Amygdala (tissue), 56 donors: ENCODE results near the gene MYL4.
"Not testable (repeated sequence)": the region's sequence is repeated elsewhere in the genome, so short reads cannot be mapped to it uniquely, and the experiment has no call there.

Experiments
- DNase-seq, 56 donors: peaks; one replicate each; lab custom pipeline; 2025; lab: John Stamatoyannopoulos, UW

The MYL4 gene

DNA sequence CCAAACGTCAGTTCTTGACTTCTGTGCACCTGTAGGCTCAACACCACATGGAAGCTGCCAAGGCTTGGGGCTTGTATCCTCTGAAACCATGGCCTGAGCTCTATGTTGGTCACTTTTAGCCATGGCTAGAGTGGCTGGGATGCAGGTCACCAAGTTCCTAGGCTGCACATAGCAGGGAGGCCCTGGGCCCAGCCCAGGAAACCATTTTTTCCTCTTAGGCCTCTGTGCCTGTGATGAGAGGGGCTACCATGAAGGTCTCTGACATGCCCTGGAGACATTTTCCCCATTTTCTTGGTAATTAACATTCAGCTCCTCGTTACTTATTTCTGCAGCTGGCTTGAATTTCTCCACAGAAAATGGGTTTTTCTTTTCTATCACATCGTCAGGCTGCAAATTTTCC is 59.8 kb downstream of the MYL4 start:
- not testable (repeated sequence) for DNase-seq

DNA sequence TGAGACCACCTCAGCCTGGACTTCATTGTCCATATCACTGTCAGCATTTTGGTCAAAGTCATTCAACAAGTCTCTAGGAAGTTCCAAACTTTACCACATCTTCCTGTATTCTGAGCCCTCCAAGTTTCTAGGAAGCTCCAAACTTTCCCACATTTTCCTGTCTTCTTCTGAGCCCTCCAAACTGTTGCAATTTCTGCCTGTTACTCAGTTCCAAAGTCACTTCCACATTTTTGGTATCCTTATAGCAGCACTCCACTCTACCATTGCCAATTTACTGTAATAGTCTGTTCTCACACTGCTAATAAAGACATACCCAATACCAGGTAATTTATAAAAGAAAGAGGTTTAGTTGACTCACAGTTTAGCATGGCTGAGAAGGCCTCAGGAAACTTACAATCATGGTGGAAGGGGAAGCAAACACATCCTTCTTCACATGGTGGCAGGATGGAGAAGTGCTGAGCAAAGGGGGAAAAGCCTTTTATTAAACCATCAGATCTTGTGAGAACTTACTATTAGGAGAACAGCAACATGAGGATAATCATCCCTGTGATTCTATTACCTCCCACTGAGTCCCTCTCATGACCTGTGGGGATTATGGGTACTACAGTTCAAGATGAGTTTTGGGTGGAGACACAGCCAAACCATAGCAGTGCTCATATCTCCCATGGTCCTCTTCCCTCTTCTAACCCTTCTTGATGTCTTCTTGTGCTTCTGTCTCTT is 60.6 kb downstream of the MYL4 start:
- DNase-seq = not testable (repeated sequence)

DNA sequence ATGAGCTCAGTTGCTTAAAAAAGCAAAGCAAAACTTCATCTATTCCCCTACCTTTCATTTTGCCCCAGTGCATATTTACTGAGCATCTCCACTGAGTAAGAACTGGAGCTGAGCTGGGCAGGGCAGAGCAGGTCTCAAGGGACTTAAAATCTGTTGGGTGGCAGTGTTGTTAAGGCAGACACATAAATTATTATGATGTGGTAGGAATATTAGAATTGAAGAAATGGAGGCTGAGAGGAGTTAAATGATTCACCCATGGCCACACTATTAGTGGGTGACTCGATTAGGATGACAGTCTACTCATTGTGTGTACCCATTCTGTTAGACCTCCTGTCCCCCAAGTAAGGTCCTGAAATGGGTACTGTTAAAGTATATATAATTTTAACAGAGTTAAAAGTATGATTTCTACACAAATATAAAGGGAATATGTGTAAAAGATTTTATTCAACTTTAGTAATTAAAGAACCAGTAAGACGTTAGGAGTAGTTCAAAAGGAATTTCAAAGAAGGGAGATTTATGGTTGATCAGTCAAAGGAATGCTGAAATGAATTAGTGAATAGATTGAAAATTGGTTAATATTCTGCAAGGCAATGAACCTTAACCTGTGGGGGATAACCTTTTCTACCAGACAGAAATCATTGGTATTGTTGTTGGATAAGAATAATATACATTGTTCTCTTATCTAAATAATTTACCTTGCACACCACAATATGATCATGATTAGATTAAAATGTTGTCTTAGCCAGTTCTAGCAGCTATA is 62.0 kb downstream of the MYL4 start:
- DNase-seq = no peak

DNA sequence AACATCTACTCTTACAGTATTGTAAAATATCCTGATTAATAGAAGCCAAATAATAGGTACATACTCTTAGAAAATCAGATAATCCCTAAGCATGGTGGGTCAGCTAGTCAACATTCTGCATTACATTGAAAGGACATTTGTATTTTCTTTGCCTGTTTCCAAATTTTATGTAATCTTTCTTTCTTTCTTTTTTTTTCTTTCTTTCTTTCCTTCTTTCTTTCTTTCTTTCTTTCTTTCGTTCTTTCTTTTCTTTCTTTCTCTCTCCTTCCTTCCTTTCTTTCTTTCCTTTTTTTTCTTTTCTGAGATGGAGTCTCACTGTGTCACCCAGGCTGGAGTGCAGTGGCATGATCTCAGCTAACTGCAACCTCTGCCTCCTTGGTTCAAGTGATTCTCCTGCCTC is 63.3 kb downstream of the MYL4 start:
- DNase-seq = no peak

DNA sequence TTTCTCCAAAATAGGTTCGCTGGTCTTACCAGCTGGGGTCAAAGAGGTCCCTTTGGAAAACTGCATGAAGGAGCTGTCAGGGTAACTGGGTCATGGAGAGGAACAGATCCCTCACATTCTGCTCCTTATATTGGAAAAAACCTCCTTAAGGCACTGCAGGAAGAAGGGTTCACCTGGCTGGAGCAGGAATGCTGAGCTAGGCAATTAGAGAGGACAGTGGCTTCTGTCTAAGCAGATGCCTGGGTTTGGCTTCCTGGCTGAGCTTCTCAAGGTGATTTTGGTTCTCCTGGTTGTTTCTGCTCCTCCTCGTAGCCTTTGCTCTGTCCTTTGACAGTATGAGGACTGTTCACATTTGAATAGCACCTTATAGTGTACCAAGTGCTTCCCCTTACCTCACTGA is 64.1 kb downstream of the MYL4 start:
- DNase-seq = no peak
